ENCODE results near the gene PRDM16. TPM values are rescaled to one million over a fixed set of nuclear protein-coding genes. Genes with fewer than 3 reads are reported as not detected.
A peak's percentile ranks its signal among the peaks of the same experiment; 100 is the strongest.

PRDM16 gene
- total RNA-seq, 1 experiment from 2014 or later = 0.61 TPM

DNA sequence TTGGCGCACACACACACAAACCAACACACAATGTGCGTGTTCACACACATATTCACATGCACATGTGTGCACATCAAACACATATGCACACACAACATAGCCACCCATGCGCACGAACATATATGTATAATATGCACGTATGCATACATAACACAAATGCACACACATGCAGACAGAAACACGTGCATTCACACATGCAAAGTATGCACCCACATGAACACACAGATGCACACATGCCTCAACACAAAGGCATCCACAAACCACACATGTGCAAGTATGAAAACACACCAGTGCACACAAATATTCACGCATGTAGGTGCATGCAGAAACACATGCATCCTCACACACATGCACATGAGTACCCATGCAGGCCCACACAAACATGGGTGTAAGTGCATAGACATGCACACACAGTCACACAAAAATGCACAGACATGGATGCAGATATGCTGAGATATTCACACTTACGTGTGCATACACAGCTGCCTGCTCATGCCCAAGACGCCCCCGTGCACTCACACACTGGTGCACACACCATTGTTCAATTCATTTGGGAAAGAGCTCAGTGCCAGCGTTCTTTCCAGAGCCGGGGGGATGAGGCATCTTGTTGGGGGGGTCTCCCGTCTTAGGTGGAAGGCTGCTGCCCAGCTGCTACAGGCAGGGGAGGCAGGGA, 332.7 kb downstream of the PRDM16 start:
- no peak for DNase-seq (ENCODE audit: low read depth, low spot score)
- in situ Hi-C loops (cut with HindIII; ENCODE audit: low pct_unique_long_range_greater_than_20kb, low sequenced_read_pairs) = no loop called here

DNA sequence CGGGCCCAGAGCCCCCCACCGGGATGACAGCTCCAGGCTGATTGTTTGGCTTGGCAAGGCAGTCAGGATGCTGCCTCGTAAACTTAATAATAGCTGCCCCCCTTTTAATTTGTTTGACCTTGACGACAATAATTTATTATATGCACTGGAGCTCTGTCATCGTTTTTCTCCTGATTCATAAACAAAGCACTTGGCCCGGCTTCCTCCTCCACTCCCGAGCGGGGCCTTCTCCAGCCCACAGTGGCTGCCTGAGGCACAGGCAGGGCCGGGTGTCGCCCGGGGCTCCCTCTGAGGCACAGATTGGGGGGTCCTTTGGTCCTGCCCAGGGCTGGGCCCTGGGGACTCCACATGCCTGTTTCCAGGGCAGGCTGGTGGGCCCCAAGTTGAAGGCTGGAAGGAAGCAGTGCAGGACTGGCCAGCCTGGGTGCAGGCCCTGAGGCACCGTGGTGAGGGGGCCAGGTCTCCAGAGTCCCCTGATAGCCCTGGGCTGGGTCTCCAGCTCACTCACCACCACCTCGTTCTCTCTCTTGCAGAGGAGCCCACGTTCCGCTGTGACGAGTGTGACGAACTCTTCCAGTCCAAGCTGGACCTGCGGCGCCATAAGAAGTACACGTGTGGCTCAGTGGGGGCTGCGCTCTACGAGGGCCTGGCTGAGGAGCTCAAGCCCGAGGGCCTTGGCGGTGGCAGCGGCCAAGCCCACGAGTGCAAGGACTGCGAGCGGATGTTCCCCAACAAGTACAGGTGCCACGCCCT, 333.4 kb downstream of the PRDM16 start:
- no peak for DNase-seq (ENCODE audit: low read depth, low spot score)
- in situ Hi-C loops (cut with HindIII; ENCODE audit: low pct_unique_long_range_greater_than_20kb, low sequenced_read_pairs) = no loop called here

DNA sequence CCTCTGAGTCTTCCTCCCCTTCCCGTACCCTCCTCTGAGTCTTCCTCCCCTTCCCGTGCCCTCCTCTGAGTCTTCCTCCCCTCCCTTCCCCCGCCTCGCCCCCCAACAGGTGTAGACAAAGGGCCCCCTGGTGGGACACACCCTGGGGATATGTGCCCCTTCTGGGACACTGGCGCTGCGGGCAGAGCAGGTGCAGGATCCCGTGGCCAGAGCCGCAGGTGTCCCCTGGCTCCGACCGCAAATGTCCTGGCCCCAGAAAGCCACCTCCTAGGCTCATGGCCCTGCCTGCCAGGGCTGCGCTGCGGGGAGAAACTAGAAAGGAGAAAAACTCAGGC, 334.0 kb downstream of the PRDM16 start:
- DNase-seq (ENCODE audit: low read depth, low spot score) = no peak
- in situ Hi-C loops (cut with HindIII; ENCODE audit: low pct_unique_long_range_greater_than_20kb, low sequenced_read_pairs) = no loop called here

DNA sequence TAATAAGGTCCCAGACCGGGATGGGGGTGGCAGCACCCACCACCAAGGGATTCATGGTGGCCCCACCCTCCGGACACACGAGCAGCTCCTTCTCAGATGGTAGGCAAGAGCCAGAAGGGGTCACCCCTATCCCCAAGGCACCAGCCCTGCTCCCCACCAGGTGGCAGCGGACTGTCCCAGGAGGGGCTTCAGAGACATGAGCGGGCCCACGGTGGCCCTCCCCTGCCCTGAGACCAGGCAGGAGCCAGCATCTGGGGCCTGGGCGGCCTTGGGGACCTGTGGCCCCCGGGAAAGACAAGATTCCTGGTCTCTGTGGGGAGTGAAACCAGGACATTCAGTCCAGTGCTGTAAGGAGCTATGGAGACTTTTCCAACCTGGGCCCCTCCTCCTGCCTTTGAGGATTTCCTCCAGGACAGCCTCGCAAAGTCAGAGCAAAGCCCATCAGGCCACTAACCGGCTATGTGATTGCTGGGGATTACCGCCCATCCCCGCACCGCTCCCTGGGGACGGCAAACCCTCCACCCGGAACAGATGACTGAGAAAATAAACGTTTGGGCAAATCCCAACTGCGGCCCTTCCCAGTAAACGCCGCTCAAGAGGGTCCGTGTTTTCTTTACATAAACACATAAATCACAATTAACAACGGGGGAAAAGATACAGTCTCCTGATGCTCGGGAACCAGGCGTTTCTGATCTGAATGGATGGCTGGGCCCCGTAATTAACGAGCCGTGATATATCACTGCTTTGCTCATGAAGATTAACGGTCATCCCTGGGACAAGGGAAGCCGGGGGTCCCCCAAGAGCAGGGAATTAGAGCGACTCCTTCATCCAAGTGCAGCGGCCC, 334.6 kb downstream of the PRDM16 start:
- in situ Hi-C loops (cut with HindIII; ENCODE audit: low pct_unique_long_range_greater_than_20kb, low sequenced_read_pairs) = no loop called here
- DNase-seq (ENCODE audit: low read depth, low spot score) = no peak

DNA sequence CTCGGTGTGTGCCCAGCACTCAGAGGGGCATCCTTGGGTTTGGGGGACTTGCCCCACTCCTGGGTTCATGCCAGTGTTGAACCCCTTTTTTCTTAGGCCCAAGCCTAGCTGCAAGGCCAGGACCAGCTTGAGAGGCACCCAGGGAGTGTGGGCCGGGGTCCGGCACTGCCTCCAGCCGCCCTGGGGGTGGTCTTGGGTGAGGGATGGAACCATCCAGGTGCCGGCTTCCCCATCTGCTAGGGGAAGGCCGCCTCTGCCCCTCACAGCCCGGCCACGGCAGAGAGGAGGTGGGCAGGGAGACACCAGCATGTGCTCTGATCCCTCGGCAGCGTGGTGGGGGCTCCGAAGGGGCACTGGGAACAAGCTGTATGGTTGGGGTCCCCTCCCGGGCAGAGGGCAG, 335.3 kb downstream of the PRDM16 start:
- DNase-seq (ENCODE audit: low read depth, low spot score) = no peak
- in situ Hi-C loops (cut with HindIII; ENCODE audit: low pct_unique_long_range_greater_than_20kb, low sequenced_read_pairs) = no loop called here

- no peak for DNase-seq (ENCODE audit: low read depth, low spot score)
- in situ Hi-C loops (cut with HindIII; ENCODE audit: low pct_unique_long_range_greater_than_20kb, low sequenced_read_pairs) = no loop called here
These were observed 335.8 kb downstream of the PRDM16 start for GRCh38 chr1:3404801-3405200.

DNA sequence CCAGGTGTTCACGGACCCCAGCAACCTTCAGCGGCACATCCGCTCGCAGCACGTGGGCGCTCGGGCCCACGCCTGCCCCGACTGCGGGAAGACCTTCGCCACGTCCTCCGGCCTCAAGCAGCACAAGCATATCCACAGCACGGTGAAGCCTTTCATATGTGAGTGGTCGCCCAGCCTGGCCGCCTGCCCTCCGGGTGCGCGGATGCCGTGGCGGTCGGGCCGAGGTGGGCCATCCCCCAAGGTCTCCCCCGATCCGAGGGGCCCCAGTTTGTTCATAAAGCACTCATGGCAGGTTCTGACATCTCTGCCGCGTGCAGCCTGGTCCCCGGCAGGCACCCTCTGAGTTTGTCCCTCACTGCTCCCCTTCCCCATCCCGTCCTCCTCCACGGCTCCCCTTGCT, 336.5 kb downstream of the PRDM16 start:
- in situ Hi-C loops (cut with HindIII; ENCODE audit: low pct_unique_long_range_greater_than_20kb, low sequenced_read_pairs) = no loop called here
- no peak for DNase-seq (ENCODE audit: low read depth, low spot score)

GRCh38 chr1:3405974-3406867, 337.2 kb downstream of the PRDM16 start:
- in situ Hi-C loops (cut with HindIII; ENCODE audit: low pct_unique_long_range_greater_than_20kb, low sequenced_read_pairs) = no loop called here
- DNase-seq (ENCODE audit: low read depth, low spot score) = no peak

GRCh38 chr1:3407021-3407420, 338.0 kb downstream of the PRDM16 start:
- in situ Hi-C loops (cut with HindIII; ENCODE audit: low pct_unique_long_range_greater_than_20kb, low sequenced_read_pairs) = no loop called here
- DNase-seq (ENCODE audit: low read depth, low spot score) = no peak

GRCh38 chr1:3408751-3409266, 339.8 kb downstream of the PRDM16 start:
- in situ Hi-C loops (cut with HindIII; ENCODE audit: low pct_unique_long_range_greater_than_20kb, low sequenced_read_pairs) = no loop called here
- no peak for DNase-seq (ENCODE audit: low read depth, low spot score)

DNA sequence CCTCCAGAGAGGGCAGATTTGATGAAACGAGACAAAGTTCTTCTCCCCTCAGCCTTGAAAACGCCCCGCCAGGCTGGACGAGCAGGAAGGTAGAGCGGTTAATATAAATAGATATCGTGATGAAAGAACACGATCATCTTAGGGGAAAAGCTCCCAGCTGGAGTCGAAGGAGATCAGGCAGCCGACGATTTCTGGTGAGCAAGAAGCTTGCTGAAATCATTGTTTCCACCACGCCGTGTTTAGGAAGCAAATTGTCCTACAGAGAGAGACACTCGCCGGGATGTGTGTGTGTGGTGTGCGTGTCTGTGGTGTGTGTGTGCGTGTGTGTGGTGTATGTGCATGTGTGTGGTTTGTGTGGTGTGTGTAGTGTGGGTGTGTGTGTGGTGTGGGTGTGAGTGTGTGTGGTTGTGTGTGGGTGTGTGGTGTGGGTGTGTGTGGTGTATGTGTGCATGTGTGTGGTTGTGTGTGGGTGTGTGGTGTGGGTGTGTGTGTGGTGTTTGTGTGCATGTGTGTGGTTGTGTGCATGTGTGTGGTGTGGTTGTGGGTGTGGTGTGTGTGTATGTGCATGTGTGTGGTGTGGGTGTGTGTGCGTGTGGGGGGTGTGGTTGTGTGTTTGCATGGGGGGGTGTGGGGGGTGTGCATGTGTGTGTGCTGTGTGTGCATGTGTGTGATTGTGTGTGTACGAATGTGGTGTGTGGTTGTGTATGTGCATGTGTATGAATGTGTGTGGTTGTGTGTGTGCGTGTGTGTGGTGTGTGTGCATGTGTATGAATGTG, 340.6 kb downstream of the PRDM16 start:
- in situ Hi-C loops (cut with HindIII; ENCODE audit: low pct_unique_long_range_greater_than_20kb, low sequenced_read_pairs) = no loop called here
- no peak for DNase-seq (ENCODE audit: low read depth, low spot score)

DNA sequence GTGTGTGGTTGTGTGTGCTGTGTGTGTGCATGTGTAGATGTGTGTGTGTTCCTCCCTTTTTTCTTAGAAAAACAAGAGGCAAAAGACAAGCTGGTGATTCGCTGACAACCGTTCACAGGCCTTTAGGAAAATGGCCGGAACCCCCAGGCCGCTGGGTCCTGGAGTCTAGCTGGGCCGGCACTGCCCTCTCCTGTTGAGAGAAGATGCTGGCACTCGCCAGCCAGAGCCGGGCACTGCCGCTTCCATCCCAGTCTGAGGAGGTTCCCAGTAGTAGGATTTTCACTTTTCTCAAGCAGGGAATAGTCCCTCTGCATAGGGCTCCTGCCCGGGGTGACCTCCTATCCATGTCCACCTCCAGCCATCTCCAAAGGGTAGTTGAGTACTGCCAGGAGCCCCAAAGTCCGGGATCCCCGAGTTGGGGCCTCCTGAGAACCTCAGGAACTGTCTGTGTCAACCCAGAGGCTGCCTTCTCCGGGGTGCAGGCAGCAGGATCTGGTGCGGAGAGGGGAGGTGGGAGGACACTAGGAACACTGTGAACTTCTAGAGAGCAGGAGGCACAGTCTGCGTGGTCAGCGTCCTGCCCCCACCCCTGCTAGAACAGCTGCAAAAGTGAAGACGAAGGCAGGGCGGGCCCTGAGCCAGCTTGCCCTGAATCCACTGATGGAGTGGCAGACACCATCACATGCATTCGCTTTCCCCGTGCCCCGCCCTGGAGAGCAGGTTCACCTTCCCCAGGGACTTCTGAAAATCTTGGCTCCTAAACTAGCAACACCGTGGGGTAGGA, 341.3 kb downstream of the PRDM16 start:
- DNase-seq (ENCODE audit: low read depth, low spot score) = peak; percentile 67
- in situ Hi-C loops (cut with HindIII; ENCODE audit: low pct_unique_long_range_greater_than_20kb, low sequenced_read_pairs) = no loop called here

- in situ Hi-C loops (cut with HindIII; ENCODE audit: low pct_unique_long_range_greater_than_20kb, low sequenced_read_pairs) = no loop called here
These were observed 342.8 kb downstream of the PRDM16 start for GRCh38 chr1:3411806-3412205.

GRCh38 chr1:3412376-3412775, 343.4 kb downstream of the PRDM16 start:
- in situ Hi-C loops (cut with HindIII; ENCODE audit: low pct_unique_long_range_greater_than_20kb, low sequenced_read_pairs) = no loop called here
- DNase-seq (ENCODE audit: low read depth, low spot score) = no peak

More at GRCh38 chr1:3411806-3412205, 342.8 kb downstream of the PRDM16 start:
- no peak for DNase-seq (ENCODE audit: low read depth, low spot score)

DNA sequence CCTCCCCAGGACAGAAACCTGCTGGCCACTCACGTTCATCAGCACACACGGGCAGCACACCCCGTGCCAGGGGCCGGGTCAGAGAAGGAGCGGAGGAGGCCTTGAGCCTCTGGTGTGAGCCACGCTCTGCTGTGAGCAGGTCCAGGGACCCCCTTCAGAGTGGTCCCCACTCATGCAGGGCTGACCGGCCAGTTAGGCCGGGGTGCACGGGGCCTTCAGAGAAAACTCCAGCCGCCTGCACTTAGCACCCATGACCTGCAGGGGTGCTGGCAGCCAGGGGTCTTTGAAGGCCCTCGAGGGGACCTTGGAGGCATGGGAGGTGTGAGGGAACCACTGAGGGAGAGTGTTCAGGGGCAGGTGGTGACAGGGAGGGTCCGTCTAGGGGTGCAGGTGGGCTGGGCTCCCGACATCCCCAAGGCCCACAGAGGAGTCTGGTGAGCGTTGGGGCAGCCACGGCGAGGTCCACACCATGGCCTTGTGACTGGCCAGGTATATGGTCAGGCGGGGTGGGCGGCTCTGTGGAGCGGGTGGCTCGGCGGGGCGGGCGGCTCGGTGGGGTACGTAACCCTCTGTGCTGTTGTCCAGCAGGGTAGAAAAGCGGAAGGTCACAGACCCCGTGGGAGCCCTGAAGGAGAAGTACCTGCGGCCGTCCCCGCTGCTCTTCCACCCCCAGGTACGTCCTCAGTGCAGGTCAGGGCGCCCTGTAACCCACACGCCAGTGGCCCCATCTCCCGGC, 345.1 kb downstream of the PRDM16 start:
- no peak for DNase-seq (ENCODE audit: low read depth, low spot score)
- in situ Hi-C loops (cut with HindIII; ENCODE audit: low pct_unique_long_range_greater_than_20kb, low sequenced_read_pairs) = no loop called here

Data from SK-MEL-5 (cell line).